Mesenchymal stem cell (in vitro differentiated cells and primary cell): ENCODE measurements around the gene CRADD.

ENCODE experiments used
- DNase-seq: peaks from one replicate; pipeline ENCODE4 v3.0.0-alpha.2; 2013
- H2AFZ ChIP-seq: one replicate; pipeline ENCODE4 v1.6.1; 2013; ENCODE audit warnings: low read depth, mild to moderate bottlenecking, control low read depth, inconsistent platforms, low read length, moderate library complexity
- H2AK5ac ChIP-seq: 2 replicates; pipeline ENCODE4 v1.6.1; 2013; ENCODE audit warnings: low read length, moderate library complexity, mild to moderate bottlenecking, inconsistent platforms; ENCODE audit not compliant: severe bottlenecking
- H2BK120ac ChIP-seq: one replicate; pipeline ENCODE4 v1.6.1; 2013; ENCODE audit warnings: low read depth, mild to moderate bottlenecking, inconsistent platforms, low read length, moderate library complexity
- H2BK12ac ChIP-seq, 2 experiments: one replicate each; pipeline ENCODE4 v1.6.1; 2013; ENCODE audit warnings: inconsistent platforms in 2 of 2, low read length in 2 of 2, mild to moderate bottlenecking in 2 of 2, moderate library complexity in 2 of 2, control low read depth in 1 of 2
- H2BK15ac ChIP-seq: one replicate; pipeline ENCODE4 v1.6.1; 2013; ENCODE audit warnings: mild to moderate bottlenecking, low read depth, inconsistent platforms; ENCODE audit not compliant: poor library complexity, severe bottlenecking
- H2BK5ac ChIP-seq: 2 replicates; pipeline ENCODE4 v1.6.1; 2013; ENCODE audit warnings: low read depth, mild to moderate bottlenecking, low read length, control low read depth, inconsistent platforms; ENCODE audit not compliant: poor library complexity, severe bottlenecking
- H3K14ac ChIP-seq, 2 experiments: one replicate each; pipeline ENCODE4 v1.6.1; 2013; ENCODE audit warnings: inconsistent platforms in 2 of 2, low read length in 2 of 2, control low read depth in 1 of 2, mild to moderate bottlenecking in 1 of 2, moderate library complexity in 1 of 2
- H3K18ac ChIP-seq, 2 experiments: one replicate each; pipeline ENCODE4 v1.6.1; 2013; ENCODE audit warnings: inconsistent platforms in 2 of 2, low read length in 2 of 2, control low read depth in 1 of 2, low read depth in 1 of 2, mild to moderate bottlenecking in 1 of 2
- H3K23ac ChIP-seq, 2 experiments: one replicate each; pipeline ENCODE4 v1.6.1; 2013; ENCODE audit warnings: inconsistent platforms in 2 of 2, low read length in 2 of 2, mild to moderate bottlenecking in 2 of 2, moderate library complexity in 2 of 2, control low read depth in 1 of 2
- H3K27ac ChIP-seq: 2 replicates; pipeline ENCODE4 v1.5.1; 2013; ENCODE audit warnings: mild to moderate bottlenecking, moderate library complexity, low read length, control low read depth, inconsistent platforms; ENCODE audit not compliant: poor library complexity, severe bottlenecking
- H3K27me3 ChIP-seq, 2 experiments: 2 replicates each; pipeline versions ENCODE4 v1.6.1 to v1.7.0; 2013; ENCODE audit warnings: low read length in 2 of 2, mild to moderate bottlenecking in 2 of 2, moderate library complexity in 2 of 2, control low read depth in 1 of 2, inconsistent platforms in 1 of 2; ENCODE audit not compliant: control insufficient read depth in 1 of 2, insufficient read depth in 1 of 2
- H3K36me3 ChIP-seq, 2 experiments: 2 replicates each; pipeline versions ENCODE4 v1.6.1 to v1.7.0; 2013; ENCODE audit warnings: low read length in 2 of 2, control low read depth in 1 of 2, inconsistent platforms in 1 of 2, low read depth in 1 of 2, mild to moderate bottlenecking in 1 of 2; ENCODE audit not compliant: insufficient read depth in 2 of 2, control insufficient read depth in 1 of 2
- H3K4ac ChIP-seq, 2 experiments: one replicate each; pipeline ENCODE4 v1.6.1; 2013; ENCODE audit warnings: inconsistent platforms in 2 of 2, low read length in 2 of 2, mild to moderate bottlenecking in 2 of 2, moderate library complexity in 2 of 2, control low read depth in 1 of 2, low read depth in 1 of 2
- H3K4me1 ChIP-seq: 2 replicates; pipeline ENCODE4 v1.6.1; 2013; ENCODE audit warnings: low read depth, low read length, control low read depth; ENCODE audit not compliant: control insufficient read depth, insufficient read depth
- H3K4me2 ChIP-seq: 2 replicates; pipeline ENCODE4 v1.6.1; 2013; ENCODE audit warnings: low read length, mild to moderate bottlenecking, inconsistent platforms; ENCODE audit not compliant: poor library complexity, severe bottlenecking
- H3K4me3 ChIP-seq, 2 experiments: 2 replicates each; pipeline versions ENCODE4 v1.5.1 to v1.7.0; 2013; ENCODE audit warnings: low read length in 2 of 2, mild to moderate bottlenecking in 2 of 2, control low read depth in 1 of 2, low read depth in 1 of 2; ENCODE audit not compliant: insufficient read depth in 1 of 2
- H3K79me1 ChIP-seq: replicated peaks from 2 replicates; pipeline ENCODE4 v1.6.1; 2013; ENCODE audit warnings: mild to moderate bottlenecking, control low read depth, low read length, inconsistent platforms; ENCODE audit not compliant: poor library complexity, severe bottlenecking
- H3K9ac ChIP-seq: 2 replicates; pipeline ENCODE4 v1.7.0; 2013; ENCODE audit warnings: mild to moderate bottlenecking, low read length, moderate library complexity
- H3K9me3 ChIP-seq: 2 replicates; pipeline ENCODE4 v1.7.0; 2013; ENCODE audit warnings: mild to moderate bottlenecking, low read length; ENCODE audit not compliant: control insufficient read depth
- H4K8ac ChIP-seq: one replicate; pipeline ENCODE4 v1.6.1; 2013; ENCODE audit warnings: inconsistent platforms, mild to moderate bottlenecking, low read length, moderate library complexity
- H4K91ac ChIP-seq: one replicate; pipeline ENCODE4 v1.6.1; 2013; ENCODE audit warnings: mild to moderate bottlenecking, low read length, inconsistent platforms
- WGBS: methylation state at CpG from one replicate; pipeline ENCODE4 v1.1.7; 2013; ENCODE audit warnings: mixed read lengths; 5-methylcytosine and 5-hydroxymethylcytosine counted together

The CRADD gene

GRCh38 chr12:93767524-93767863 lies 90.3 kb downstream of the CRADD start:
- Histone ChIP-seq H3K79me1 (no peaks in the 10 kb centered on the region), H3K4ac (no peak overlapping the region), H2BK120ac (no peak overlapping the region), H4K8ac (no peak overlapping the region), H3K4me2 (no peak overlapping the region), H3K4me1 (no peaks in the 10 kb centered on the region), H3K9ac (peak overlapping the region; percentile 44), H2BK15ac (no peak overlapping the region), H2AFZ (no peak overlapping the region), H3K9me3 (no peaks in the 10 kb centered on the region), H2AK5ac (no peak overlapping the region), H3K18ac (no peak overlapping the region), H3K27me3 (no peaks in the 10 kb centered on the region), H3K14ac (no peak overlapping the region), H3K4me3 (no peak overlapping the region), H4K91ac (no peak overlapping the region), H3K27ac (no peak overlapping the region), H3K36me3 (no peaks in the 10 kb centered on the region), H3K23ac (no peak overlapping the region), H2BK12ac (no peak overlapping the region), H2BK5ac (no peak overlapping the region)
- DNase-seq = no peak

- WGBS = 100% methylated on average over 1 of the region's 3 CpGs
- no peaks in the 10 kb centered on the region for H3K36me3 ChIP-seq
- no peak overlapping the region for H2BK5ac ChIP-seq
- H3K9ac ChIP-seq = no peak overlapping the region
- H3K79me1 ChIP-seq = no peaks in the 10 kb centered on the region
- no peak overlapping the region for H3K27ac ChIP-seq
- H3K9me3 ChIP-seq = no peaks in the 10 kb centered on the region
- no peak overlapping the region for H3K4ac ChIP-seq
- DNase-seq = no peak
- H4K8ac ChIP-seq = no peak overlapping the region
- H3K23ac ChIP-seq = no peak overlapping the region
- H3K4me1 ChIP-seq = peaks cover 3% of the 10 kb centered on the region
- no peak overlapping the region for H3K14ac ChIP-seq
- H2AK5ac ChIP-seq = no peak overlapping the region
- H4K91ac ChIP-seq = no peak overlapping the region
- H2BK120ac ChIP-seq = no peak overlapping the region
- no peak overlapping the region for H2BK15ac ChIP-seq
- H3K18ac ChIP-seq = no peak overlapping the region
- H3K27me3 ChIP-seq = no peaks in the 10 kb centered on the region
- H3K4me2 ChIP-seq = no peak overlapping the region
- no peak overlapping the region for H2BK12ac ChIP-seq
- H3K4me3 ChIP-seq = no peak overlapping the region
- H2AFZ ChIP-seq = no peak overlapping the region
These were observed 95.0 kb downstream of the CRADD start for GRCh38 chr12:93772003-93772700.

GRCh38 chr12:93773122-93773871 lies 96.1 kb downstream of the CRADD start:
- Histone ChIP-seq H3K36me3 (no peaks in the 10 kb centered on the region), H2AFZ (no peak overlapping the region)

GRCh38 chr12:93776581-93777018 lies 99.4 kb downstream of the CRADD start:
- Histone ChIP-seq H3K18ac (no peak overlapping the region), H2BK120ac (no peak overlapping the region), H3K14ac (no peak overlapping the region), H3K36me3 (no peaks in the 10 kb centered on the region), H3K9me3 (no peaks in the 10 kb centered on the region), H3K9ac (peak overlapping the region; percentile 82), H2BK12ac (no peak overlapping the region), H2AFZ (no peak overlapping the region), H3K27ac (peak overlapping the region; percentile 39), H3K4me3 (no peak overlapping the region), H3K4ac (peak overlapping the region in 1 of 2 experiments; percentile 33), H2AK5ac (no peak overlapping the region), H3K23ac (no peak overlapping the region), H2BK5ac (no peak overlapping the region), H4K8ac (no peak overlapping the region), H3K27me3 (no peaks in the 10 kb centered on the region), H4K91ac (no peak overlapping the region), H3K4me1 (peaks cover 4% of the 10 kb centered on the region), H3K79me1 (peaks cover 1% of the 10 kb centered on the region), H2BK15ac (no peak overlapping the region), H3K4me2 (no peak overlapping the region)
- 30% methylated on average over 1 of the region's 2 CpGs for WGBS
- peak; percentile 83 for DNase-seq

More at GRCh38 chr12:93773122-93773871, 96.1 kb downstream of the CRADD start:
- Histone ChIP-seq H3K9me3 (no peaks in the 10 kb centered on the region), H3K14ac (no peak overlapping the region), H3K4me2 (no peak overlapping the region), H3K18ac (no peak overlapping the region), H3K4ac (no peak overlapping the region), H2BK15ac (no peak overlapping the region), H4K91ac (no peak overlapping the region), H2BK5ac (no peak overlapping the region), H4K8ac (no peak overlapping the region), H3K27me3 (no peaks in the 10 kb centered on the region), H3K23ac (no peak overlapping the region), H3K27ac (no peak overlapping the region), H3K4me3 (no peak overlapping the region), H3K9ac (no peak overlapping the region), H3K4me1 (peaks cover 4% of the 10 kb centered on the region), H2BK12ac (peak overlapping the region in 1 of 2 experiments; percentile 22), H3K79me1 (no peaks in the 10 kb centered on the region), H2AK5ac (no peak overlapping the region), H2BK120ac (no peak overlapping the region)
- DNase-seq = peak; percentile 64
- WGBS = 88% methylated on average over 5 of the region's 5 CpGs
